NCI-H226 (cell line): ENCODE data around the gene ANKRD44.

Experiments used
- DNase-seq: peaks from one replicate; pipeline ENCODE4 v3.0.0-alpha.2; 2015

ANKRD44 gene

GRCh38 chr2:197286805-197287595, 23.6 kb downstream of the ANKRD44 start:
- DNase-seq, result peak; percentile 80

- no peak for DNase-seq
Observed at GRCh38 chr2:197285361-197285760, 25.2 kb downstream of the ANKRD44 start.

- DNase-seq, result no peak
Observed at GRCh38 chr2:197284956-197285355, 25.6 kb downstream of the ANKRD44 start.

GRCh38 chr2:197281421-197281820, 29.2 kb downstream of the ANKRD44 start:
- DNase-seq, result no peak

GRCh38 chr2:197280015-197280702, 30.4 kb downstream of the ANKRD44 start:
- no peak for DNase-seq

- no peak for DNase-seq
Observed at GRCh38 chr2:197278799-197279763, 31.5 kb downstream of the ANKRD44 start.

GRCh38 chr2:197277794-197278193, 32.8 kb downstream of the ANKRD44 start:
- no peak for DNase-seq

GRCh38 chr2:197276156-197276555, 34.4 kb downstream of the ANKRD44 start:
- no peak for DNase-seq

GRCh38 chr2:197274937-197275336, 35.6 kb downstream of the ANKRD44 start:
- DNase-seq, result no peak

GRCh38 chr2:197274349-197274748, 36.2 kb downstream of the ANKRD44 start:
- no peak for DNase-seq

GRCh38 chr2:197273485-197273884, 37.1 kb downstream of the ANKRD44 start:
- peak; percentile 16 for DNase-seq

GRCh38 chr2:197270601-197271000, 40.0 kb downstream of the ANKRD44 start:
- DNase-seq, result no peak

- DNase-seq, result no peak
Observed at GRCh38 chr2:197269815-197270214, 40.8 kb downstream of the ANKRD44 start.

- peak; percentile 73 for DNase-seq
Observed at GRCh38 chr2:197268786-197269584, 41.6 kb downstream of the ANKRD44 start.

- DNase-seq, result no peak
Observed at GRCh38 chr2:197266477-197266876, 44.1 kb downstream of the ANKRD44 start.

- DNase-seq, result no peak
Observed at GRCh38 chr2:197265924-197266323, 44.7 kb downstream of the ANKRD44 start.

- no peak for DNase-seq
Observed at GRCh38 chr2:197265036-197265435, 45.5 kb downstream of the ANKRD44 start.

GRCh38 chr2:197264332-197264731, 46.2 kb downstream of the ANKRD44 start:
- DNase-seq, result no peak

- DNase-seq, result no peak
Observed at GRCh38 chr2:197263077-197263476, 47.5 kb downstream of the ANKRD44 start.

- DNase-seq, result no peak
Observed at GRCh38 chr2:197261808-197262226, 48.8 kb downstream of the ANKRD44 start.

GRCh38 chr2:197259470-197259999, 51.0 kb downstream of the ANKRD44 start:
- DNase-seq, result no peak

- peak; percentile 15 for DNase-seq
Observed at GRCh38 chr2:197258580-197258979, 52.0 kb downstream of the ANKRD44 start.
